K562 (cell line): ENCODE data around the gene SPOCK2. TPM values are rescaled to one million over a fixed set of nuclear protein-coding genes. Genes with fewer than 3 reads are reported as not detected.

Source experiments
- ATAC-seq: fragments of 200-7000 bp; cut with Tn5 transposase; 3 replicates; pipeline ENCODE4 v1.9.1; 2020; ENCODE audit warnings: moderate library complexity
- BruUV-seq: library from RNA; stranded (reverse); fragments of 400-500 nt; replicated peaks from 2 replicates; lab custom pipeline; 2021; lab: Mats Ljungman, UMichigan
- CTCF ChIA-PET: fragments of 300-600 bp; formaldehyde crosslinking; extraction: SDS; loops from one replicate; lab custom pipeline; 2021; ENCODE audit warnings: low intra/inter-chr PET ratio; lab: Yijun Ruan, JAX
- POLR2A ChIA-PET: fragments of 300-600, 350-650 bp; sonication (Branson Sonifier 250); formaldehyde crosslinking; extraction: SDS; loops from one replicate; lab custom pipeline; 2021; ENCODE audit warnings: antibody characterized with exemption, inconsistent platforms; lab: Yijun Ruan, JAX
- DNase-seq, 4 experiments: peaks; one replicate each; pipeline versions ENCODE4 v3.0.0 to v3.0.0-alpha.2; 2011 to 2018; ENCODE audit warnings: low spot score in 3 of 4, mixed read lengths in 3 of 4; ENCODE audit errors: extremely low read depth in 1 of 4
- FAIRE-seq: peaks from 2 replicates; lab custom pipeline; 2011; peaks lifted over from hg19 to GRCh38; lab: Jason Lieb, UNC
- H2AFZ ChIP-seq: 2 replicates; pipeline ENCODE4 v1.6.0; 2011; ENCODE audit warnings: low read depth, low read length, control low read depth, inconsistent platforms
- H3K27ac ChIP-seq: fragments of 200-600 bp; 3 replicates; pipeline ENCODE4 v1.8.0; 2011; ENCODE audit warnings: low read depth, mild to moderate bottlenecking, control low read depth, inconsistent platforms, low read length, moderate library complexity, mixed read lengths; ENCODE audit errors: extremely low read depth
- H3K27me3 ChIP-seq, 2 experiments: fragments of 300-600 bp in 1 of 2; 2 replicates in 1 of 2; 3 replicates in 1 of 2; pipeline versions ENCODE4 v1.6.0 to v1.8.0; 2011; ENCODE audit warnings: inconsistent platforms in 2 of 2, low read length in 2 of 2, mild to moderate bottlenecking in 1 of 2, mixed read lengths in 1 of 2, moderate library complexity in 1 of 2; ENCODE audit not compliant: control insufficient read depth in 2 of 2, insufficient read depth in 2 of 2
- H3K36me3 ChIP-seq: fragments of 300-600 bp; 3 replicates; pipeline ENCODE4 v1.8.0; 2011; ENCODE audit warnings: mild to moderate bottlenecking, low read length, inconsistent platforms; ENCODE audit not compliant: control insufficient read depth, insufficient read depth
- H3K4me1 ChIP-seq, 2 experiments: fragments of 200-600 bp in 1 of 2; replicated peaks in 1 of 2; 2 replicates in 1 of 2; 3 replicates in 1 of 2; pipeline versions ENCODE4 v1.5.1 to v1.8.0; 2011; ENCODE audit warnings: inconsistent platforms in 2 of 2, low read length in 2 of 2, mild to moderate bottlenecking in 1 of 2, mixed read lengths in 1 of 2, moderate library complexity in 1 of 2; ENCODE audit not compliant: control insufficient read depth in 2 of 2, insufficient read depth in 2 of 2
- H3K4me2 ChIP-seq: 2 replicates; pipeline ENCODE4 v1.6.1; 2011; ENCODE audit warnings: low read length, control low read depth, inconsistent platforms, mixed read lengths; ENCODE audit not compliant: insufficient read depth
- H3K4me3 ChIP-seq: fragments of 200-600 bp; sonication (generic), shearing (Covaris generic); 2 replicates; pipeline ENCODE4 v1.5.1; 2016; ENCODE audit warnings: control low read depth, inconsistent platforms
- H3K79me2 ChIP-seq: fragments of 200-600 bp; 3 replicates; pipeline ENCODE4 v1.8.0; 2011; ENCODE audit warnings: low read length, inconsistent platforms; ENCODE audit not compliant: control insufficient read depth, insufficient read depth
- H3K9ac ChIP-seq, 2 experiments: 2 replicates each; pipeline versions ENCODE4 v1.6.0 to v1.6.1; 2011; ENCODE audit warnings: low read depth in 2 of 2, low read length in 2 of 2, control low read depth in 1 of 2, inconsistent platforms in 1 of 2, mild to moderate bottlenecking in 1 of 2, mixed read lengths in 1 of 2; ENCODE audit not compliant: insufficient read depth in 1 of 2
- H3K9me1 ChIP-seq: one replicate; pipeline ENCODE4 v1.6.0; 2011; ENCODE audit warnings: inconsistent platforms, mild to moderate bottlenecking, low read length, moderate library complexity; ENCODE audit not compliant: control insufficient read depth, insufficient read depth
- H3K9me3 ChIP-seq: replicated peaks from 2 replicates; pipeline ENCODE4 v1.5.1; 2011; ENCODE audit warnings: low read depth, low read length, inconsistent platforms; ENCODE audit not compliant: control insufficient read depth, insufficient read depth
- H4K20me1 ChIP-seq: replicated peaks from 2 replicates; pipeline ENCODE4 v1.6.1; 2011; ENCODE audit warnings: low read length, inconsistent platforms, mixed read lengths; ENCODE audit not compliant: control insufficient read depth, insufficient read depth
- ZNF512 ChIP-seq: IDR thresholded peaks from 2 replicates; pipeline ENCODE4 v1.6.1; 2016; ENCODE audit warnings: missing genetic modification characterization, missing compliant biosample characterization
- WGBS: fragments of 100-300 bp; shearing (Covaris generic); methylation state at CpG from one replicate; pipeline ENCODE4 v1.1.6; 2016; ENCODE audit warnings: low coverage, mixed read lengths; ENCODE audit not compliant: insufficient coverage; ENCODE audit errors: missing lambda C conversion rate; 5-methylcytosine and 5-hydroxymethylcytosine counted together
- in situ Hi-C: fragments of 300-500 bp; cut with MboI; formaldehyde crosslinking; loops from 4 replicates; pipeline ENCODE4 v1.15.0; 2018; ENCODE audit warnings: inconsistent platforms, mixed read lengths
- intact Hi-C: fragments of 100-400 bp; cut with micrococcal nuclease; formaldehyde crosslinking; loops from 2 replicates; pipeline ENCODE4 v1.14.2; 2022
- polyA plus RNA-seq, 8 experiments: library from polyadenylated mRNA; depleted of rRNA in 4 of 8; stranded (reverse) in 5 of 8; unstranded in 3 of 8; fragments of >200 nt; fragmentation: Nextera tagmentation in 2 of 8; fragmentation: Illumina TruSeq in 1 of 8; extraction: Ambion mirVana in 2 of 8; extraction: Trizol in 1 of 8; gene quantifications; 2 replicates each; pipeline versions ENCODE4 v1.2.1 to v1.2.3, GENCODE V29; 2011 to 2014; ENCODE audit warnings: inconsistent platforms in 1 of 8, missing spikeins in 1 of 8
- total RNA-seq, 7 experiments: library from RNA; depleted of rRNA in 6 of 7; stranded (reverse); fragments of >200 nt in 6 of 7; fragmentation: Illumina TruSeq in 2 of 7; extraction: Trizol in 2 of 7; gene quantifications; 2 replicates each; pipeline versions ENCODE4 v1.2.1 to v1.2.3, GENCODE V29; 2011 to 2021; ENCODE audit warnings: low replicate concordance in 1 of 7
- TF ChIP-seq, protein P1 (sequence below): fragments of 450-650 bp; IDR thresholded peaks from 2 replicates; pipeline ENCODE4 v1.6.1; 2017; ENCODE audit warnings: antibody characterized with exemption

The SPOCK2 gene
- total and polyA plus RNA-seq, 9 of the 15 experiments (the other 6 are each of a cell fraction or from before 2014, with no cell fraction given): 0.04 to 0.86 (median 0.11) TPM; not detected in 2

- H3K9ac ChIP-seq: no peak overlapping the region
- H3K36me3 ChIP-seq: no peaks in the 10 kb centered on the region
- no peaks in the 10 kb centered on the region for H3K9me1 ChIP-seq
- no peak for DNase-seq
- no peak overlapping the region for H2AFZ ChIP-seq
- FAIRE-seq: no peak
- no peak overlapping the region for H3K4me2 ChIP-seq
- H3K9me3 ChIP-seq: no peaks in the 10 kb centered on the region
- 3% methylated on average over 8 of the region's 8 CpGs for WGBS
- TF ChIP-seq, protein P1, sequence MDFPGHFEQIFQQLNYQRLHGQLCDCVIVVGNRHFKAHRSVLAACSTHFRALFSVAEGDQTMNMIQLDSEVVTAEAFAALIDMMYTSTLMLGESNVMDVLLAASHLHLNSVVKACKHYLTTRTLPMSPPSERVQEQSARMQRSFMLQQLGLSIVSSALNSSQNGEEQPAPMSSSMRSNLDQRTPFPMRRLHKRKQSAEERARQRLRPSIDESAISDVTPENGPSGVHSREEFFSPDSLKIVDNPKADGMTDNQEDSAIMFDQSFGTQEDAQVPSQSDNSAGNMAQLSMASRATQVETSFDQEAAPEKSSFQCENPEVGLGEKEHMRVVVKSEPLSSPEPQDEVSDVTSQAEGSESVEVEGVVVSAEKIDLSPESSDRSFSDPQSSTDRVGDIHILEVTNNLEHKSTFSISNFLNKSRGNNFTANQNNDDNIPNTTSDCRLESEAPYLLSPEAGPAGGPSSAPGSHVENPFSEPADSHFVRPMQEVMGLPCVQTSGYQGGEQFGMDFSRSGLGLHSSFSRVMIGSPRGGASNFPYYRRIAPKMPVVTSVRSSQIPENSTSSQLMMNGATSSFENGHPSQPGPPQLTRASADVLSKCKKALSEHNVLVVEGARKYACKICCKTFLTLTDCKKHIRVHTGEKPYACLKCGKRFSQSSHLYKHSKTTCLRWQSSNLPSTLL: no peak
- TF ChIP-seq ZNF512 (tag): 0 out of 2 replicates have a peak, but pooled peaks have one; percentile 13
- 0 out of 2 replicates have a peak, but pooled peaks cover 5% of the 10 kb centered on the region for H4K20me1 ChIP-seq
- ATAC-seq: no peak
- intact Hi-C loops: no loop called here
- no peak overlapping the region for H3K4me3 ChIP-seq
- H3K27me3 ChIP-seq: peaks cover 64 to 82% of the 10 kb centered on the region in 2 experiments
- BruUV-seq: no TSS peak
- ChIA-PET POLR2A (interaction anchor here (1.7 kb wide), 1 partner anchor 14 kb away, joined by 5 read pairs; no protein-coding TSS in a partner anchor), CTCF (no interaction called here)
- H3K4me1 ChIP-seq: no peaks in the 10 kb centered on the region
- H3K27ac ChIP-seq: no peak overlapping the region
- in situ Hi-C loops: no loop called here
- H3K79me2 ChIP-seq: no peaks in the 10 kb centered on the region
These were observed 72.5 kb downstream of the SPOCK2 start for GRCh38 chr10:72015841-72016240.
